Mesodermal cell (in vitro differentiated cells): Measurements from ENCODE around the gene TMOD3.

Experiments
- H3K27ac ChIP-seq: 2 replicates; pipeline ENCODE4 v1.7.0; 2013; ENCODE audit warnings: mild to moderate bottlenecking, low read depth, low read length, moderate library complexity; ENCODE audit not compliant: severe bottlenecking
- H3K36me3 ChIP-seq: 2 replicates; pipeline ENCODE4 v1.7.1; 2013; ENCODE audit warnings: mild to moderate bottlenecking, low read length, moderate library complexity; ENCODE audit not compliant: control insufficient read depth, insufficient read depth
- H3K4me1 ChIP-seq: one replicate; pipeline ENCODE4 v1.7.1; 2013; ENCODE audit warnings: mild to moderate bottlenecking, low read length; ENCODE audit not compliant: insufficient read depth, control insufficient read depth, poor library complexity, severe bottlenecking
- H3K4me3 ChIP-seq: 2 replicates; pipeline ENCODE4 v1.7.0; 2013; ENCODE audit warnings: low read length, control low read depth, mild to moderate bottlenecking; ENCODE audit not compliant: insufficient read depth, poor library complexity, severe bottlenecking; ENCODE audit errors: extremely low read depth
- H3K9me3 ChIP-seq: 2 replicates; pipeline ENCODE4 v1.7.1; 2013; ENCODE audit warnings: mild to moderate bottlenecking, low read length, moderate library complexity; ENCODE audit not compliant: control insufficient read depth
- WGBS, 2 experiments: methylation state at CpG; one replicate each; pipeline ENCODE4 v1.1.5; 2013; ENCODE audit warnings: missing lambda C conversion rate in 2 of 2; ENCODE audit not compliant: insufficient coverage in 2 of 2; 5-methylcytosine and 5-hydroxymethylcytosine counted together

The TMOD3 gene

GRCh38 chr15:51909584-51909983, 80.1 kb downstream of the TMOD3 start:
- no peaks in the 10 kb centered on the region for H3K9me3 ChIP-seq
- no CpG with 5 or more reads among the region's 2 CpGs for WGBS, 2 experiments
- peaks cover 56% of the 10 kb centered on the region for H3K36me3 ChIP-seq
- H3K27ac ChIP-seq, result no peak overlapping the region
- H3K4me3 ChIP-seq, result no peak overlapping the region
- peaks cover 5% of the 10 kb centered on the region for H3K4me1 ChIP-seq

GRCh38 chr15:51912528-51912927, 83.1 kb downstream of the TMOD3 start:
- Histone ChIP-seq H3K9me3 (no peaks in the 10 kb centered on the region), H3K27ac (no peak overlapping the region), H3K4me3 (no peak overlapping the region), H3K4me1 (peaks cover 5% of the 10 kb centered on the region), H3K36me3 (peaks cover 61% of the 10 kb centered on the region)
- WGBS, 2 experiments, result 100% methylated on average over 1 of the region's 3 CpGs

- Histone ChIP-seq H3K4me3 (no peak overlapping the region), H3K4me1 (no peaks in the 10 kb centered on the region), H3K9me3 (no peaks in the 10 kb centered on the region), H3K36me3 (peaks cover 62% of the 10 kb centered on the region), H3K27ac (no peak overlapping the region)
- WGBS, 2 experiments, result 80 to 89% methylated on average over 1 of the region's 2 CpGs
These were observed 88.0 kb downstream of the TMOD3 start for GRCh38 chr15:51917493-51917892.

- WGBS, 2 experiments, result 79 to 85% methylated on average over 8 of the region's 11 CpGs
- no peaks in the 10 kb centered on the region for H3K9me3 ChIP-seq
- H3K4me3 ChIP-seq, result no peak overlapping the region
- peaks cover 49% of the 10 kb centered on the region for H3K36me3 ChIP-seq
- H3K27ac ChIP-seq, result no peak overlapping the region
- H3K4me1 ChIP-seq, result no peaks in the 10 kb centered on the region
These were observed 95.0 kb downstream of the TMOD3 start for GRCh38 chr15:51924156-51925068.

- no peaks in the 10 kb centered on the region for H3K4me1 ChIP-seq
- H3K27ac ChIP-seq, result no peak overlapping the region
- no peaks in the 10 kb centered on the region for H3K9me3 ChIP-seq
- 92 to 100% methylated on average over 1 of the region's 3 CpGs for WGBS, 2 experiments
- H3K4me3 ChIP-seq, result no peak overlapping the region
- H3K36me3 ChIP-seq, result peaks cover 45% of the 10 kb centered on the region
These were observed 97.4 kb downstream of the TMOD3 start for GRCh38 chr15:51926809-51927208.

- Histone ChIP-seq H3K4me3 (no peak overlapping the region), H3K36me3 (peaks cover 20% of the 10 kb centered on the region), H3K4me1 (no peaks in the 10 kb centered on the region), H3K27ac (no peak overlapping the region), H3K9me3 (no peaks in the 10 kb centered on the region)
- whole genome bisulfite sequencing, 2 experiments, result 92% methylated on average over 2 of the region's 3 CpGs; no CpG with 5 or more reads in 1 of the 2 experiments
These were observed 101.6 kb downstream of the TMOD3 start for GRCh38 chr15:51931016-51931415.

GRCh38 chr15:51931638-51932037, 102.2 kb downstream of the TMOD3 start:
- H3K9me3 ChIP-seq, result no peaks in the 10 kb centered on the region
- H3K36me3 ChIP-seq, result peaks cover 26% of the 10 kb centered on the region
- no peak overlapping the region for H3K4me3 ChIP-seq
- H3K4me1 ChIP-seq, result no peaks in the 10 kb centered on the region
- no peak overlapping the region for H3K27ac ChIP-seq
- WGBS, 2 experiments, result 79% methylated on average over 2 of the region's 4 CpGs

GRCh38 chr15:51932161-51932560, 102.7 kb downstream of the TMOD3 start:
- Histone ChIP-seq H3K9me3 (no peaks in the 10 kb centered on the region), H3K36me3 (peaks cover 27% of the 10 kb centered on the region), H3K4me3 (no peak overlapping the region), H3K27ac (no peak overlapping the region), H3K4me1 (no peaks in the 10 kb centered on the region)
- 100% methylated on average over 1 of the region's 1 CpG for WGBS, 2 experiments

GRCh38 chr15:51935466-51936104, 106.1 kb downstream of the TMOD3 start:
- no peak overlapping the region for H3K4me3 ChIP-seq
- no peak overlapping the region for H3K27ac ChIP-seq
- 100% methylated on average over 1 to 2 of the region's 5 CpGs for WGBS, 2 experiments
- no peaks in the 10 kb centered on the region for H3K9me3 ChIP-seq
- H3K4me1 ChIP-seq, result peaks cover 6% of the 10 kb centered on the region
- peaks cover 40% of the 10 kb centered on the region for H3K36me3 ChIP-seq

GRCh38 chr15:51936105-51936478, 106.6 kb downstream of the TMOD3 start:
- H3K4me3 ChIP-seq, result no peak overlapping the region
- 60 to 80% methylated on average over 1 of the region's 2 CpGs for WGBS, 2 experiments
- no peaks in the 10 kb centered on the region for H3K9me3 ChIP-seq
- H3K27ac ChIP-seq, result no peak overlapping the region
- H3K36me3 ChIP-seq, result peaks cover 40% of the 10 kb centered on the region
- peaks cover 6% of the 10 kb centered on the region for H3K4me1 ChIP-seq

GRCh38 chr15:51938286-51938685, 108.8 kb downstream of the TMOD3 start:
- WGBS, 2 experiments, result 83 to 94% methylated on average over 2 to 3 of the region's 3 CpGs
- Histone ChIP-seq H3K36me3 (peaks cover 52% of the 10 kb centered on the region), H3K27ac (no peak overlapping the region)

More at GRCh38 chr15:51938286-51938685, 108.8 kb downstream of the TMOD3 start:
- H3K4me1 ChIP-seq, result peaks cover 6% of the 10 kb centered on the region
- no peaks in the 10 kb centered on the region for H3K9me3 ChIP-seq
- H3K4me3 ChIP-seq, result no peak overlapping the region
